DND-41 (cell line): ENCODE data around the gene GRHL3.

ENCODE experiments used
- ATAC-seq: fragments of 200-7000 bp; cut with Tn5 transposase; 3 replicates; pipeline ENCODE4 v1.9.1; 2021; ENCODE audit warnings: low read depth; ENCODE audit not compliant: insufficient read depth
- DNase-seq: peaks from one replicate; pipeline ENCODE4 v3.0.0-alpha.2; 2020
- H2AFZ ChIP-seq: 2 replicates; pipeline ENCODE4 v1.6.0; 2012; ENCODE audit warnings: low read depth, low read length
- H3K27ac ChIP-seq: 2 replicates; pipeline ENCODE4 v1.5.1; 2012; ENCODE audit warnings: low read length, inconsistent platforms
- H3K27me3 ChIP-seq: fragments of 200-600 bp; sonication (generic); 2 replicates; pipeline ENCODE4 v1.6.0; 2012; ENCODE audit warnings: low read length, mild to moderate bottlenecking, inconsistent platforms; ENCODE audit not compliant: insufficient read depth, poor library complexity
- H3K36me3 ChIP-seq: 2 replicates; pipeline ENCODE4 v1.5.1; 2012; ENCODE audit warnings: low read length, inconsistent platforms; ENCODE audit not compliant: insufficient read depth
- H3K4me1 ChIP-seq: 2 replicates; pipeline ENCODE4 v1.5.1; 2012; ENCODE audit warnings: mild to moderate bottlenecking, low read length; ENCODE audit not compliant: insufficient read depth
- H3K4me2 ChIP-seq: 2 replicates; pipeline ENCODE4 v1.6.0; 2012; ENCODE audit warnings: mild to moderate bottlenecking, moderate library complexity, low read length, inconsistent platforms; ENCODE audit not compliant: insufficient read depth
- H3K4me3 ChIP-seq, 2 experiments: fragments of 200-600 bp in 1 of 2; shearing (Covaris generic) in 1 of 2; 2 replicates each; pipeline ENCODE4 v1.5.1; 2012 to 2016; ENCODE audit warnings: inconsistent platforms in 2 of 2, low read length in 2 of 2, mild to moderate bottlenecking in 2 of 2, low read depth in 1 of 2, moderate library complexity in 1 of 2
- H3K79me2 ChIP-seq: 2 replicates; pipeline ENCODE4 v1.6.0; 2012; ENCODE audit warnings: low read length, inconsistent platforms; ENCODE audit not compliant: insufficient read depth
- H3K9ac ChIP-seq: 2 replicates; pipeline ENCODE4 v1.6.0; 2012; ENCODE audit warnings: low read depth, mild to moderate bottlenecking, inconsistent platforms, low read length, moderate library complexity
- H3K9me3 ChIP-seq: 2 replicates; pipeline ENCODE4 v1.5.1; 2012; ENCODE audit warnings: low read length, moderate library complexity, mild to moderate bottlenecking, inconsistent platforms; ENCODE audit not compliant: insufficient read depth, severe bottlenecking
- H4K20me1 ChIP-seq: 2 replicates; pipeline ENCODE4 v1.6.0; 2012; ENCODE audit warnings: low read length; ENCODE audit not compliant: insufficient read depth
- CTCF ChIP-seq: IDR thresholded peaks from 2 replicates; pipeline ENCODE4 v1.5.1; 2012; ENCODE audit warnings: borderline replicate concordance, low read length, moderate library complexity, mild to moderate bottlenecking; ENCODE audit not compliant: poor library complexity, severe bottlenecking; ENCODE audit errors: extremely low read depth
- EZH2 ChIP-seq: IDR thresholded peaks from 3 replicates; pipeline ENCODE4 v1.6.1; 2012; ENCODE audit warnings: borderline replicate concordance, low read depth, mild to moderate bottlenecking, moderate library complexity, low read length, inconsistent platforms; ENCODE audit not compliant: severe bottlenecking

Gene GRHL3

GRCh38 chr1:24331961-24332673, 13.0 kb downstream of the GRHL3 start:
- H2AFZ ChIP-seq, result no peak overlapping the region
- H3K36me3 ChIP-seq, result no peaks in the 10 kb centered on the region
- H3K27me3 ChIP-seq, result peaks cover 70% of the 10 kb centered on the region
- DNase-seq, result no peak
- TF ChIP-seq CTCF, result no peak
- TF ChIP-seq EZH2, result no peak
- H3K9me3 ChIP-seq, result no peaks in the 10 kb centered on the region
- no peak overlapping the region for H3K4me3 ChIP-seq
- H3K79me2 ChIP-seq, result no peaks in the 10 kb centered on the region
- H3K9ac ChIP-seq, result no peak overlapping the region
- peaks cover 15% of the 10 kb centered on the region for H4K20me1 ChIP-seq
- no peaks in the 10 kb centered on the region for H3K4me1 ChIP-seq
- no peak overlapping the region for H3K4me2 ChIP-seq
- H3K27ac ChIP-seq, result no peak overlapping the region
- no peak for ATAC-seq

- no peaks in the 10 kb centered on the region for H3K9me3 ChIP-seq
- H3K4me3 ChIP-seq, result no peak overlapping the region
- DNase-seq (no peak), ATAC-seq (no peak)
- H3K27me3 ChIP-seq, result peaks cover 48% of the 10 kb centered on the region
- H3K79me2 ChIP-seq, result no peaks in the 10 kb centered on the region
- H4K20me1 ChIP-seq, result peaks cover 12% of the 10 kb centered on the region
- TF ChIP-seq CTCF (no peak), EZH2 (no peak)
- H3K4me1 ChIP-seq, result no peaks in the 10 kb centered on the region
- H2AFZ ChIP-seq, result no peak overlapping the region
- no peaks in the 10 kb centered on the region for H3K36me3 ChIP-seq
- no peak overlapping the region for H3K9ac ChIP-seq
- no peak overlapping the region for H3K4me2 ChIP-seq
- no peak overlapping the region for H3K27ac ChIP-seq
Observed at GRCh38 chr1:24336075-24336474, 16.9 kb downstream of the GRHL3 start.

GRCh38 chr1:24337455-24337854, 18.3 kb downstream of the GRHL3 start:
- peaks cover 17% of the 10 kb centered on the region for H4K20me1 ChIP-seq

More at GRCh38 chr1:24337455-24337854, 18.3 kb downstream of the GRHL3 start:
- no peak overlapping the region for H3K9ac ChIP-seq
- ATAC-seq, result no peak
- H3K4me2 ChIP-seq, result no peak overlapping the region
- DNase-seq, result no peak
- H3K4me1 ChIP-seq, result no peaks in the 10 kb centered on the region
- no peaks in the 10 kb centered on the region for H3K79me2 ChIP-seq
- no peak overlapping the region for H3K4me3 ChIP-seq
- H3K27me3 ChIP-seq, result peaks cover 43% of the 10 kb centered on the region
- TF ChIP-seq CTCF, result no peak
- no peak for TF ChIP-seq EZH2
- no peak overlapping the region for H2AFZ ChIP-seq
- H3K36me3 ChIP-seq, result no peaks in the 10 kb centered on the region
- no peaks in the 10 kb centered on the region for H3K9me3 ChIP-seq
- H3K27ac ChIP-seq, result no peak overlapping the region
